Natural killer cell treated with Interleukin-12 subunit alpha and Interleukin-12 subunit beta and Interleukin-15 and Interleukin-18, amount 100 ng/mL, for 72 hours (primary cell): ENCODE data around the gene NCOR1. TPM values are rescaled to one million over a fixed set of nuclear protein-coding genes. Genes with fewer than 3 reads are reported as not detected.
"Not testable (repeated sequence)": the region's sequence is repeated elsewhere in the genome, so short reads cannot be mapped to it uniquely, and the experiment has no call there.

ENCODE experiments used
- ATAC-seq, 2 donors: fragments of 150-1000 bp; cut with Tn5 transposase in 1 of 2; sonication (Bioruptor Pico), chemical (Tn5 transposase) in 1 of 2; 2 replicates each; pipeline ENCODE4 v1.10.0; 2021
- DNase-seq: peaks from one replicate; pipeline ENCODE4 v3.0.0; 2022; ENCODE audit warnings: low spot score
- H3K27ac Mint-ChIP-seq, 2 donors: 1 replicate in 1 of 2; 2 replicates in 1 of 2; pipeline ENCODE4 v1.8.0; 2022; ENCODE audit warnings: mixed read lengths in 2 of 2, mild to moderate bottlenecking in 1 of 2, moderate library complexity in 1 of 2
- H3K27me3 Mint-ChIP-seq, 2 donors: 1 replicate in 1 of 2; 2 replicates in 1 of 2; pipeline ENCODE4 v1.8.0; 2022; ENCODE audit warnings: mixed read lengths in 2 of 2
- H3K36me3 Mint-ChIP-seq: one replicate; pipeline ENCODE4 v1.8.0; 2022; ENCODE audit warnings: mixed read lengths
- H3K4me1 Mint-ChIP-seq, 2 donors: 1 replicate in 1 of 2; 2 replicates in 1 of 2; pipeline ENCODE4 v1.8.0; 2022; ENCODE audit warnings: low read depth in 2 of 2, mixed read lengths in 2 of 2, mild to moderate bottlenecking in 1 of 2
- H3K4me3 Mint-ChIP-seq: one replicate; pipeline ENCODE4 v1.8.0; 2022; ENCODE audit warnings: mixed read lengths
- H3K9me3 Mint-ChIP-seq: 2 replicates; pipeline ENCODE4 v1.8.0; 2022; ENCODE audit warnings: mixed read lengths
- total RNA-seq, 2 donors: library from RNA; stranded (reverse); gene quantifications; one replicate each; pipeline ENCODE4 v1.2.3, GENCODE V29; 2022

The NCOR1 gene
- total RNA-seq, 2 donors from 2014 or later, result 146 to 193 TPM

- not testable (repeated sequence) for H3K36me3 Mint-ChIP-seq, ATAC-seq, H3K27me3 Mint-ChIP-seq, H3K9me3 Mint-ChIP-seq, DNase-seq
- Mint-ChIP-seq H3K27ac (peak overlapping the region; percentile 14 to 46), H3K4me3 (peak overlapping the region; percentile 11), H3K4me1 (peaks cover 42 to 49% of the 10 kb centered on the region in 2 donors)
Observed at GRCh38 chr17:16202554-16203500, 12.5 kb downstream of the NCOR1 start.

- not testable (repeated sequence) for H3K27ac Mint-ChIP-seq, H3K27me3 Mint-ChIP-seq, H3K4me3 Mint-ChIP-seq, H3K36me3 Mint-ChIP-seq, ATAC-seq, DNase-seq, H3K9me3 Mint-ChIP-seq
- H3K4me1 Mint-ChIP-seq, result peaks cover 44 to 49% of the 10 kb centered on the region in 2 donors
Observed at GRCh38 chr17:16201693-16202131, 13.6 kb downstream of the NCOR1 start.

- DNase-seq (no peak), ATAC-seq (no peak)
- no peaks in the 10 kb centered on the region for H3K9me3 Mint-ChIP-seq
- H3K27me3 Mint-ChIP-seq, result no peaks in the 10 kb centered on the region
- peak overlapping the region; percentile 20 to 54 for H3K27ac Mint-ChIP-seq
- H3K4me1 Mint-ChIP-seq, result peaks cover 35 to 42% of the 10 kb centered on the region in 2 donors
- H3K36me3 Mint-ChIP-seq, result peaks cover 4% of the 10 kb centered on the region
- peak overlapping the region; percentile 63 for H3K4me3 Mint-ChIP-seq
Observed at GRCh38 chr17:16199093-16199492, 16.2 kb downstream of the NCOR1 start.

- DNase-seq (no peak), ATAC-seq (no peak)
- peaks cover 9% of the 10 kb centered on the region for H3K36me3 Mint-ChIP-seq
- H3K27ac Mint-ChIP-seq, result no peak overlapping the region
- no peak overlapping the region for H3K4me3 Mint-ChIP-seq
- H3K4me1 Mint-ChIP-seq, result peaks cover 32 to 33% of the 10 kb centered on the region in 2 donors
- H3K27me3 Mint-ChIP-seq, result no peaks in the 10 kb centered on the region
- H3K9me3 Mint-ChIP-seq, result no peaks in the 10 kb centered on the region
Observed at GRCh38 chr17:16197276-16197675, 18.1 kb downstream of the NCOR1 start.

- H3K9me3 Mint-ChIP-seq, H3K36me3 Mint-ChIP-seq, ATAC-seq, DNase-seq, H3K4me3 Mint-ChIP-seq, H3K27me3 Mint-ChIP-seq: not testable (repeated sequence)
- Mint-ChIP-seq H3K27ac (peak overlapping the region; percentile 3 to 16), H3K4me1 (peaks cover 21 to 23% of the 10 kb centered on the region in 2 donors)
Observed at GRCh38 chr17:16194307-16194835, 21.0 kb downstream of the NCOR1 start.

- peaks cover 11 to 15% of the 10 kb centered on the region in 2 donors for H3K4me1 Mint-ChIP-seq
- H3K36me3 Mint-ChIP-seq, result peaks cover 9% of the 10 kb centered on the region
- H3K9me3 Mint-ChIP-seq, result no peaks in the 10 kb centered on the region
- H3K4me3 Mint-ChIP-seq, result no peak overlapping the region
- ATAC-seq, result no peak
- no peak for DNase-seq
- no peak overlapping the region for H3K27ac Mint-ChIP-seq
- H3K27me3 Mint-ChIP-seq, result no peaks in the 10 kb centered on the region
Observed at GRCh38 chr17:16191604-16192003, 23.7 kb downstream of the NCOR1 start.

GRCh38 chr17:16190703-16191360 lies 24.5 kb downstream of the NCOR1 start:
- Mint-ChIP-seq H3K36me3 (peaks cover 9% of the 10 kb centered on the region), H3K4me3 (no peak overlapping the region), H3K27ac (no peak overlapping the region), H3K4me1 (peaks cover 11 to 16% of the 10 kb centered on the region in 2 donors), H3K27me3 (no peaks in the 10 kb centered on the region), H3K9me3 (no peaks in the 10 kb centered on the region)
- ATAC-seq (no peak), DNase-seq (no peak)

- ATAC-seq, result no peak
- no peaks in the 10 kb centered on the region for H3K27me3 Mint-ChIP-seq
- H3K4me1 Mint-ChIP-seq, result peaks cover 10 to 15% of the 10 kb centered on the region in 2 donors
- no peak overlapping the region for H3K27ac Mint-ChIP-seq
- H3K36me3 Mint-ChIP-seq, result peaks cover 12% of the 10 kb centered on the region
- H3K4me3 Mint-ChIP-seq, result no peak overlapping the region
- DNase-seq, result no peak
- H3K9me3 Mint-ChIP-seq, result no peaks in the 10 kb centered on the region
Observed at GRCh38 chr17:16189791-16190348, 25.5 kb downstream of the NCOR1 start.

- no peak for DNase-seq
- no peak for ATAC-seq
- Mint-ChIP-seq H3K27ac (peak overlapping the region in 1 of 2 donors; percentile 33), H3K27me3 (no peaks in the 10 kb centered on the region), H3K36me3 (peaks cover 7% of the 10 kb centered on the region), H3K9me3 (no peaks in the 10 kb centered on the region), H3K4me3 (no peak overlapping the region), H3K4me1 (peaks cover 11 to 16% of the 10 kb centered on the region in 2 donors)
Observed at GRCh38 chr17:16187642-16188041, 27.7 kb downstream of the NCOR1 start.

GRCh38 chr17:16181581-16181980 lies 33.8 kb downstream of the NCOR1 start:
- H3K36me3 Mint-ChIP-seq, result peaks cover 7% of the 10 kb centered on the region

GRCh38 chr17:16178836-16179235 lies 36.5 kb downstream of the NCOR1 start:
- ATAC-seq, result no peak
- Mint-ChIP-seq H3K4me1 (peaks cover 16 to 23% of the 10 kb centered on the region in 2 donors), H3K9me3 (no peaks in the 10 kb centered on the region), H3K27me3 (no peaks in the 10 kb centered on the region), H3K27ac (no peak overlapping the region), H3K4me3 (no peak overlapping the region), H3K36me3 (no peaks in the 10 kb centered on the region)
- no peak for DNase-seq

More at GRCh38 chr17:16181581-16181980, 33.8 kb downstream of the NCOR1 start:
- H3K4me1 Mint-ChIP-seq, result peaks cover 23 to 28% of the 10 kb centered on the region in 2 donors
- H3K9me3 Mint-ChIP-seq, result no peaks in the 10 kb centered on the region
- DNase-seq, result no peak
- no peaks in the 10 kb centered on the region for H3K27me3 Mint-ChIP-seq
- H3K27ac Mint-ChIP-seq, result no peak overlapping the region
- ATAC-seq, result no peak
- no peak overlapping the region for H3K4me3 Mint-ChIP-seq

GRCh38 chr17:16171613-16172012 lies 43.7 kb downstream of the NCOR1 start:
- H3K36me3 Mint-ChIP-seq, result no peaks in the 10 kb centered on the region
- H3K27ac Mint-ChIP-seq, result no peak overlapping the region
- H3K4me1 Mint-ChIP-seq, result peaks cover 3 to 14% of the 10 kb centered on the region in 2 donors
- H3K27me3 Mint-ChIP-seq, result no peaks in the 10 kb centered on the region
- no peaks in the 10 kb centered on the region for H3K9me3 Mint-ChIP-seq
- no peak overlapping the region for H3K4me3 Mint-ChIP-seq
- no peak for DNase-seq
- no peak for ATAC-seq

- DNase-seq, result not testable (repeated sequence)
Observed at GRCh38 chr17:16166766-16167165, 48.6 kb downstream of the NCOR1 start.

More at GRCh38 chr17:16166766-16167165, 48.6 kb downstream of the NCOR1 start:
- Mint-ChIP-seq H3K27ac (peak overlapping the region in 1 of 2 donors; percentile 49), H3K36me3 (peaks cover 10% of the 10 kb centered on the region), H3K4me1 (peaks cover 0 to 13% of the 10 kb centered on the region in 2 donors)
- not testable (repeated sequence) for ATAC-seq, H3K4me3 Mint-ChIP-seq, H3K27me3 Mint-ChIP-seq, H3K9me3 Mint-ChIP-seq
